ENCODE results near the gene LDB1. TPM values are rescaled to one million over a fixed set of nuclear protein-coding genes. Genes with fewer than 3 reads are reported as not detected.

LDB1 gene
- total RNA-seq: 28.9 TPM

- ATAC-seq: peak; percentile 59
These were observed at the start of gene LDB1 for GRCh38 chr10:102120142-102120990. Gene LDB1 (minus strand): TSS chr10:102120368. CDS start chr10:102120110, 258 bp downstream.

- no peak for ATAC-seq
These were observed 47.7 kb upstream of the LDB1 start for GRCh38 chr10:102167861-102168260.

- no peak for ATAC-seq
These were observed 43.3 kb upstream of the LDB1 start for GRCh38 chr10:102163342-102163989.

- ATAC-seq: no peak
These were observed 39.7 kb upstream of the LDB1 start for GRCh38 chr10:102159831-102160230.

DNA sequence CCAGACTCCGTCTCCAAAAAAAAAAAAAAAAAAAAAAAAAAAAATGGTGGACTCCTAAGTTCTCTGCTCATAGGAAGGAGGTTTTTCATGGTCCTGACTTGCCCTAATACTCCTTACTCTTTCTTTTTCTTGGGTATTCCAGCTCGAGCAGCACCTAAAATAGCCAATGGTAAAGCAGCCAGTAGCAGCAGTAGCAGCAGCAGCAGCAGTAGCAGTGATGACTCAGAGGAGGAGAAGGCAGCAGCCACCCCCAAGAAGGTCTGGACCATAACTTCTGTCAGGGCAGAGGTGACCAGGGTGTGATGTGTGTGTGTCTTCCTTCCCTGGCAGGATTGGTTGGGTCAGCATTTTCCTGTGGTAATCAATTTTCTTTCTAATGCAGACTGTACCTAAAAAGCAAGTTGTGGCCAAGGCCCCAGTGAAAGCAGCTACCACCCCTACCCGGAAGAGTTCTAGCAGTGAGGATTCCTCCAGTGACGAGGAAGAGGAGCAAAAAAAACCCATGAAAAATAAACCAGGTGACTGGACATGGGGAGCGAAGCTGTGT is 39.0 kb upstream of the LDB1 start:
- ATAC-seq: no peak

GRCh38 chr10:102157224-102157623 is 37.1 kb upstream of the LDB1 start:
- ATAC-seq: no peak

DNA sequence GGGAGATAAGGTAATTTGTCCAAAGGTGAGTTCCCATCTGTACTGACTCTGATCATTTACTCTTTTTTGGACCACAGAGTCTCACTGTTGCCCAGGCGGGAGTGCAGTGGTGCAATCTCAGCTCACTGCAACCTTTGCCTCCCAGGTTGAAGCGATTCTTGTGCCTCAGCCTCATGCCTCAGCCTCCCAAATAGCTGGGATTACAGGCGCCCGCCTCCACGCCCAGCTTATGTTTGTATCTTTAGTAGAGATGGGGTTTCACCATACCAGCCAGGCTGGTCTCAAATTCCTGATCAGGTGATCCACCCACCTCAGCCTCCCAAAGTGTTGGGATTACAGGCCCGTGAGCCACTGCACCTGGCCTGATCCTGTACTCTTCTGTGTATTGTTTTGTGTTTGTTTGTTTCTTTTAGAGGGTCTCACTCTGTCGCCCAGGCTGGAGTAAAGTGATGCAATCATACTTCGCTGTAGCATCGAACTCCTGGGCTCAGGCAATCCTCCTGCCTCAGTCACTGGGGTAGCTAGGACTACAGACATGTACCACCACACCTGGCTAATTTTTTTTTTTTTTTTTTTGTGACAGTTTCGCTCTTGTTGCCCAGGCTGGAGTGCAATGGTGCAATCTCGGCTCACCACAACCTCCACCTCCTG is 34.4 kb upstream of the LDB1 start:
- ATAC-seq: no peak

DNA sequence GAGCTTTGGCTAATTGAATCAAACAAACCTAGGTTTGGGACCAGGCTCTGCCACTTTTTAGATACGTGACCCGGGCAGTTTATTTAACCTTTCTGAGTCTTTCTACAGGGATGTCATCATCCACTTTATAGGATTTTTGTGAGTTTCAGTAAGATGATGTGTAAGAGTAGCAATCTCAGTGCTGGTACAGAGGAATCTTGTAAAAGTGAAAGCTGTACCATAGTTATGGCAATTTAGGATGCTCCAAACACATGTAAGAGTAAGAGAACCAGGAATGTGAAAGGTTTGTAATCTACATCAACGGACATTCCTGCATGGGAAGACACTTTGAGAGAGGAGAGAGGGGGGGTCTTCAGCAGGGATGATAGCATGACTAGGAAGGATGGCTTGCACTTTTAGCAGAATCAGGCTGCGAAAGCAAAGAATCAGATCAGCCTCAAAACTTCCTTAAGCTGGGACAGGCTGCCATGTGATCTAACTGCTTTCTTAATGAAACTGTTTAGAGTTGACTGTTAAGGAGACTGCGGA is 33.0 kb upstream of the LDB1 start:
- no peak for ATAC-seq

DNA sequence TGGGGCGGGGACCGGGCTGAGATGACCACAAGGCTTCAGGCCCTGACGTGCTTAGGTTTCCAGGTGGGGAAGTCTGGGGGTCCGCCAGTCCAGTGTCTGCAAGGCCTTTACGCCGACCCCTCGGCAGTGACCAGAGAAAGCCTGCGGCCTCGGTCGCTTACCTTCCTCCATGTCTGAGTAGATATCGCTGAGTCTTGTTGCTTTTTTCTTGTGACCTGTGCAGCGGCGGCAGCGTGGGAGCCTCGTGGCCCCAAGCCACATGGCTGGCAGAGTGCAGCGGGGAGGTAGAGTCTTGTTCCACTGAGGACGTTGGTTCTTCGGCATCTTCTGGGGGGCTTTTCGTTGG is 32.4 kb upstream of the LDB1 start:
- peak; percentile 39 for ATAC-seq

GRCh38 chr10:102151774-102152544 is 31.8 kb upstream of the LDB1 start, which contains the start of gene NOLC1:
Gene NOLC1 (plus strand): TSS chr10:102152389. CDS start chr10:102152411, 22 bp downstream.
- peak; percentile 98 for ATAC-seq

DNA sequence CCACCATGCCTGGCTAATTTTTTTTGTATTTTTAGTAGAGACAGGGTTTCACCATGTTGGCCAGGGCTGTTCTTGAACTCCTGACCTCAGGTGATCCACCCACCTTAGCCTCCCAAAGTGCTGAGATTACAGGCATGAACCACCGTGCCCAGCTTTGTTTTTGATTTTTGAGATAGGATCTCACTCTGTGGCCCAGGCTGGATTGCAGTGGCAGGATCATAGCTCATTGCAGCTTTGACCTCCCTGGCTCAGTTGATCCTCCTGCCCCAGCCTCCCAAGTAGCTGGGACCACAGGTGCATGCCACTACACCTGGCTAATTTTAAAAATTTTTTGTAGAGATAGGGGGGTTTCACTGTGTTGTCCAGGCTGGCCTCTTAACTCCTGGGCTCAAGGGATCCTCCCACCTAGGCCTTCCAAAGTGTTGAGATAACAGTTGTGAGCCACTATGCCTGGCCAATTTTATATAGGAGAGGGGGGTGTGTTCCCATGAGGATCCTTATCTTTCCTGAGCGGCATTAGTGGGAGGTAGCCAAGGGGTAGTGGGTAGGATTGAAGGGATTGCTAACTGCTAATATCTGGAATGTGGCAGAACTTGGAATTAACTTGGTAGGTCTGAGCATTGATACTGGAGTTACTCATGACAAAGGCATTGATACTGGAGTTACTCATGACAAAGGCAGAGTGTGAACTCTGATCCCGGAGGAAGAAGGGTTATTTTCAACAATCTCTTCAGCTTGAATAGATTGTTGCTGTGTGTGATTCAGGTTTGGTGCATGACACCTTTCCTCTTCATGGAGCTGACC is 31.0 kb upstream of the LDB1 start:
- ATAC-seq: peak; percentile 12

- no peak for ATAC-seq
These were observed 28.1 kb upstream of the LDB1 start for GRCh38 chr10:102148275-102148674.

GRCh38 chr10:102147561-102147960 is 27.4 kb upstream of the LDB1 start:
- ATAC-seq: no peak

DNA sequence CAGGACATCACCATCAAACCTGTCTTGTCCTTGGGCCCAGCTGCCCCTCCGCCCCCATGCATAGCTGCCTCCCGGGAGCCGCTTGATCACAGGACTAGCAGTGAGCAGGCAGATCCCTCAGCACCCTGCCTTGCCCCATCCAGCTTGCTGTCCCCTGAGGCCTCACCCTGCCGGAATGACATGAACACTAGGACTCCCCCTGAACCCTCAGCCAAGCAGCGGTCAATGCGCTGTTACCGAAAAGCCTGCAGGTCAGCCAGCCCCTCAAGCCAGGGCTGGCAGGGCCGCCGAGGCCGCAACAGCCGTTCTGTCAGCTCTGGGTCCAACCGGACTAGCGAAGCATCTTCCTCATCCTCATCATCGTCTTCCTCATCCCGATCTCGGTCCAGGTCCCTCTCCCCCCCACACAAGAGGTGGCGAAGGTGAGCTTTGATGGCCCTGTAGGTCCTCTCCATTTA is 26.8 kb upstream of the LDB1 start:
- ATAC-seq: no peak

DNA sequence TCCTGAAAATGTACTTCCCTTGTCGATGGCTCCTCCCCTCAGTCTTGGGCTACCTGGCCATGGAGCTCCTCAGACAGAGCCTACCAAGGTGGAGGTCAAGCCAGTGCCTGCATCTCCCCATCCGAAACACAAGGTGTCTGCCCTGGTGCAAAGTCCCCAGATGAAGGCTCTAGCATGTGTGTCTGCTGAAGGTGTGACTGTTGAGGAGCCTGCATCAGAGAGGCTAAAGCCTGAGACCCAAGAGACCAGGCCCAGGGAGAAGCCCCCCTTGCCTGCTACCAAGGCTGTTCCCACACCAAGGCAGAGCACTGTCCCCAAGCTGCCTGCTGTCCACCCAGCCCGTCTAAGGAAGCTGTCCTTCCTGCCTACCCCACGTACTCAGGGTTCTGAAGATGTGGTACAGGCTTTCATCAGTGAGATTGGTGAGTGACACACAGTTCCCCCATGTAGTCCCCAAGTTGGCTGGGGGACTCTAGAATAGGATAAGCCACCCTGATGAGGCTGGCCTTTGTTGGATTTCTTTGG is 21.5 kb upstream of the LDB1 start:
- ATAC-seq: no peak

DNA sequence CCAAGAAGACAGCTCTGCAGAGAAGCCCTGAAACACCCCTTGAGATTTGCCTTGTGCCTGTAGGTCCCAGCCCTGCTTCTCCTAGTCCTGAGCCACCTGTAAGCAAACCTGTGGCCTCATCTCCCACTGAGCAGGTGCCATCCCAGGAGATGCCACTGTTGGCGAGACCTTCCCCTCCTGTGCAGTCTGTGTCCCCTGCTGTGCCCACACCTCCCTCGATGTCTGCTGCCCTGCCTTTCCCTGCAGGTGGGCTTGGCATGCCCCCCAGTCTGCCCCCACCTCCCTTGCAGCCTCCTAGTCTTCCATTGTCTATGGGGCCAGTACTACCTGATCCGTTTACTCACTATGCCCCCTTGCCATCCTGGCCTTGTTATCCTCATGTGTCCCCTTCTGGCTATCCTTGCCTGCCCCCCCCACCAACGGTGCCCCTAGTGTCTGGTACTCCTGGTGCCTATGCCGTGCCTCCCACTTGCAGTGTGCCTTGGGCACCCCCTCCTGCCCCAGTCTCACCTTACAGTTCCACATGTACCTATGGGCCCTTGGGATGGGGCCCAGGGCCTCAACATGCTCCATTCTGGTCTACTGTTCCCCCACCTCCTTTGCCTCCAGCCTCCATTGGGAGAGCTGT is 20.9 kb upstream of the LDB1 start:
- no peak for ATAC-seq

- peak; percentile 23 for ATAC-seq
These were observed 20.1 kb upstream of the LDB1 start for GRCh38 chr10:102140218-102140617.

DNA sequence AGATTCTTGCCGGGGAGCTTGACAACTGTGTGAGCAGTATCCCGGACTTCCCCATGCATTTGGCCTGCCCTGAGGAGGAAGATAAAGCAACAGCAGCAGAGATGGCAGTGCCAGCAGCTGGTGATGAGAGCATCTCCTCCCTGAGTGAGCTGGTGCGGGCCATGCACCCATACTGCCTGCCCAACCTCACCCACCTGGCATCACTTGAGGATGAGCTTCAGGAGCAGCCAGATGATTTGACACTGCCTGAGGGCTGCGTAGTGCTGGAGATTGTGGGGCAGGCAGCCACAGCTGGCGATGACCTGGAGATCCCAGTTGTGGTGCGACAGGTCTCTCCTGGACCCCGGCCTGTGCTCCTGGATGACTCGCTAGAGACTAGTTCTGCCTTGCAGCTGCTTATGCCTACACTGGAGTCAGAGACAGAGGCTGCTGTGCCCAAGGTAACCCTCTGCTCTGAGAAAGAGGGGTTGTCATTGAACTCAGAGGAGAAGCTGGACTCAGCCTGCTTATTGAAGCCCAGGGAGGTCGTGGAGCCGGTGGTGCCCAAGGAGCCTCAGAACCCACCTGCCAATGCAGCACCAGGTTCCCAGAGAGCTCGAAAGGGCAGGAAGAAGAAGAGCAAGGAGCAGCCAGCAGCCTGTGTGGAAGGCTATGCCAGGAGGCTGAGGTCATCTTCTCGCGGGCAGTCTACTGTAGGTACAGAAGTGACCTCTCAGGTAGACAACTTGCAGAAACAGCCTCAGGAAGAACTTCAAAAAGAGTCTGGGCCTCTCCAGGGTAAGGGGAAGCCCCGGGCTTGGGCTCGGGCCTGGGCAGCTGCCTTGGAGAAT is 19.3 kb upstream of the LDB1 start:
- no peak for ATAC-seq

DNA sequence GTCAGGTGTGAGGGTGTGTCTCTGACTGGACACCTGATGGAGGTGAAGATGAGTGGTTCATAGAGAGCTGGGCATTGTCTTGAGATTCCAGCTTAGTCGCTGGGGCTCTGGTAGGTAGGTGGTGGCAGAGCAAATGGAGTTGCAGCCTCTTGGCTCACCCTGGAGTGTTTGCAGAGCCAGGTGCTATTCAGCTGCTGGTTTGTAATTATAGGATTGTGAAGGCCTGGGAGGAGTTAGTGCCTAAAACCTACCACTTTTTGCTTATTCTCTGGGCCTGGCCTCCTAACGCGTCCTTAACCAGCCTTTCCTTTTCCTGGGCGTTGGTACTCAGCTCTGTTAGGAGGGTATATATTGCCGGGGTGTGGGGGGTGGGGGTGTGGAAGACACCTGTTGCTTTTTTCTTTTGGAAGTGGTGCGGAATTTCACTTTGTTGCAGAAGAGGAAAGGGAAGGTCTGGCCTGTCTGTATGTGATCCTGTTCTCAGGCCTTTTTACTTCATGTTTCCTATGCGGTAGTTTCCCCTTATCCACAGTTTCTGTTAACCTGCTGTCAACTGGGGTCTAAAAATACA is 15.9 kb upstream of the LDB1 start:
- ATAC-seq: peak; percentile 2

Measured in esophagus mucosa (tissue), 1 donor.